Calu3 (cell line): ENCODE results near the gene EIF2B5. TPM values are rescaled to one million over a fixed set of nuclear protein-coding genes. Genes with fewer than 3 reads are reported as not detected.
A peak's percentile ranks its signal among the peaks of the same experiment; 100 is the strongest.
"Not testable (repeated sequence)": the region's sequence is repeated elsewhere in the genome, so short reads cannot be mapped to it uniquely, and the experiment has no call there.

Source experiments
- BruUV-seq: library from RNA; stranded (reverse); fragments of 400-500 nt; replicated peaks from 2 replicates; lab custom pipeline; 2021; lab: Mats Ljungman, UMichigan
- CTCF ChIA-PET: fragments of 300-600 bp; sonication (Branson Sonifier 250); formaldehyde crosslinking; loops from one replicate; lab custom pipeline; 2022; ENCODE audit warnings: antibody characterized with exemption; lab: Charles Lee
- DNase-seq: peaks from one replicate; pipeline ENCODE4 v3.0.0; 2022
- H3K27ac Mint-ChIP-seq: one replicate; pipeline ENCODE4 v1.8.0; 2022; ENCODE audit warnings: mixed read lengths; ENCODE audit not compliant: unreplicated experiment
- H3K27me3 Mint-ChIP-seq: one replicate; pipeline ENCODE4 v1.8.0; 2022; ENCODE audit warnings: mixed read lengths; ENCODE audit not compliant: unreplicated experiment
- H3K36me3 Mint-ChIP-seq: one replicate; pipeline ENCODE4 v1.8.0; 2022; ENCODE audit warnings: mild to moderate bottlenecking, moderate library complexity, mixed read lengths; ENCODE audit not compliant: insufficient read depth, unreplicated experiment
- H3K4me1 Mint-ChIP-seq: one replicate; pipeline ENCODE4 v1.8.0; 2022; ENCODE audit warnings: mild to moderate bottlenecking, low read depth, mixed read lengths; ENCODE audit not compliant: unreplicated experiment
- H3K4me3 Mint-ChIP-seq: one replicate; pipeline ENCODE4 v1.8.0; 2022; ENCODE audit warnings: mild to moderate bottlenecking, low read depth, moderate library complexity, mixed read lengths; ENCODE audit not compliant: unreplicated experiment
- H3K9me3 Mint-ChIP-seq: one replicate; pipeline ENCODE4 v1.8.0; 2022; ENCODE audit warnings: low read depth, mixed read lengths; ENCODE audit not compliant: unreplicated experiment
- intact Hi-C: fragments of 100-400 bp; cut with micrococcal nuclease; formaldehyde crosslinking; loops from one replicate; pipeline ENCODE4 v1.10.0; 2022; ENCODE audit not compliant: unreplicated experiment
- total RNA-seq: library from RNA; stranded (reverse); gene quantifications from 2 replicates; pipeline ENCODE4 v1.2.3, GENCODE V29; 2022
- TF ChIP-seq, protein P1 (sequence below): fragments of 200-600 bp; IDR thresholded peaks from one replicate; pipeline ENCODE4 v1.8.0; 2022; ENCODE audit warnings: antibody characterized with exemption; ENCODE audit not compliant: unreplicated experiment

Gene EIF2B5
- total RNA-seq, 1 experiment from 2014 or later = 79.6 TPM

- DNase-seq = peak; percentile 84
- H3K4me3 Mint-ChIP-seq = no peak overlapping the region
- TF ChIP-seq, protein P1, sequence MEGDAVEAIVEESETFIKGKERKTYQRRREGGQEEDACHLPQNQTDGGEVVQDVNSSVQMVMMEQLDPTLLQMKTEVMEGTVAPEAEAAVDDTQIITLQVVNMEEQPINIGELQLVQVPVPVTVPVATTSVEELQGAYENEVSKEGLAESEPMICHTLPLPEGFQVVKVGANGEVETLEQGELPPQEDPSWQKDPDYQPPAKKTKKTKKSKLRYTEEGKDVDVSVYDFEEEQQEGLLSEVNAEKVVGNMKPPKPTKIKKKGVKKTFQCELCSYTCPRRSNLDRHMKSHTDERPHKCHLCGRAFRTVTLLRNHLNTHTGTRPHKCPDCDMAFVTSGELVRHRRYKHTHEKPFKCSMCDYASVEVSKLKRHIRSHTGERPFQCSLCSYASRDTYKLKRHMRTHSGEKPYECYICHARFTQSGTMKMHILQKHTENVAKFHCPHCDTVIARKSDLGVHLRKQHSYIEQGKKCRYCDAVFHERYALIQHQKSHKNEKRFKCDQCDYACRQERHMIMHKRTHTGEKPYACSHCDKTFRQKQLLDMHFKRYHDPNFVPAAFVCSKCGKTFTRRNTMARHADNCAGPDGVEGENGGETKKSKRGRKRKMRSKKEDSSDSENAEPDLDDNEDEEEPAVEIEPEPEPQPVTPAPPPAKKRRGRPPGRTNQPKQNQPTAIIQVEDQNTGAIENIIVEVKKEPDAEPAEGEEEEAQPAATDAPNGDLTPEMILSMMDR = peak; percentile 92
- H3K9me3 Mint-ChIP-seq = no peaks in the 10 kb centered on the region
- BruUV-seq = no TSS peak
- CTCF ChIA-PET = interaction anchor here (0.6 to 2.8 kb wide), 10 partner anchors 8 to 97 kb away, joined by 3 to 14 read pairs (median 3); partner anchors contain the start of genes ABCF3, AP2M1 and EIF2B5
- peaks cover 14% of the 10 kb centered on the region for H3K4me1 Mint-ChIP-seq
- no peaks in the 10 kb centered on the region for H3K27me3 Mint-ChIP-seq
- peaks cover 54% of the 10 kb centered on the region for H3K36me3 Mint-ChIP-seq
- intact Hi-C loops = loop anchor here (1.0 to 2.0 kb wide), 2 partner anchors 97 to 144 kb away; no protein-coding TSS in a partner anchor
- peak overlapping the region; percentile 43 for H3K27ac Mint-ChIP-seq
These were observed 10.0 kb downstream of the EIF2B5 start for GRCh38 chr3:184145111-184145524.

- Mint-ChIP-seq H3K27me3 (no peaks in the 10 kb centered on the region), H3K4me1 (peaks cover 9% of the 10 kb centered on the region), H3K9me3 (no peaks in the 10 kb centered on the region), H3K4me3 (no peak overlapping the region), H3K36me3 (peaks cover 49% of the 10 kb centered on the region), H3K27ac (peak overlapping the region; percentile 43)
- intact Hi-C loops = loop anchor here (1.0 to 2.0 kb wide), 2 partner anchors 96 to 143 kb away; no protein-coding TSS in a partner anchor
- BruUV-seq = no TSS peak
- CTCF ChIA-PET = interaction anchor here (0.8 to 2.8 kb wide), 5 partner anchors 10 to 96 kb away, joined by 3 to 14 read pairs (median 8); partner anchors contain the start of genes ABCF3 and EIF2B5
- no peak for DNase-seq
- TF ChIP-seq, protein P1 = no peak
These were observed 10.7 kb downstream of the EIF2B5 start for GRCh38 chr3:184145751-184146270.

- H3K4me3 Mint-ChIP-seq = no peak overlapping the region
- no TSS peak for BruUV-seq
- no peaks in the 10 kb centered on the region for H3K9me3 Mint-ChIP-seq
- peaks cover 9% of the 10 kb centered on the region for H3K4me1 Mint-ChIP-seq
- TF ChIP-seq, protein P1 = no peak
- no peak overlapping the region for H3K27ac Mint-ChIP-seq
- H3K27me3 Mint-ChIP-seq = no peaks in the 10 kb centered on the region
- H3K36me3 Mint-ChIP-seq = peaks cover 29% of the 10 kb centered on the region
- CTCF ChIA-PET = no interaction called here
- no peak for DNase-seq
- intact Hi-C loops = no loop called here
These were observed 12.9 kb downstream of the EIF2B5 start for GRCh38 chr3:184148076-184148475.

GRCh38 chr3:184149123-184149522, 14.0 kb downstream of the EIF2B5 start:
- Mint-ChIP-seq H3K27me3 (no peaks in the 10 kb centered on the region), H3K4me1 (peaks cover 10% of the 10 kb centered on the region), H3K4me3 (no peak overlapping the region), H3K36me3 (peaks cover 25% of the 10 kb centered on the region), H3K9me3 (no peaks in the 10 kb centered on the region), H3K27ac (no peak overlapping the region)
- CTCF ChIA-PET = interaction anchor here (0.7 kb wide), 1 partner anchor 22 kb away, joined by 4 read pairs; no protein-coding TSS in a partner anchor
- no peak for DNase-seq
- intact Hi-C loops = no loop called here
- TF ChIP-seq, protein P1 = no peak
- no TSS peak for BruUV-seq

DNA sequence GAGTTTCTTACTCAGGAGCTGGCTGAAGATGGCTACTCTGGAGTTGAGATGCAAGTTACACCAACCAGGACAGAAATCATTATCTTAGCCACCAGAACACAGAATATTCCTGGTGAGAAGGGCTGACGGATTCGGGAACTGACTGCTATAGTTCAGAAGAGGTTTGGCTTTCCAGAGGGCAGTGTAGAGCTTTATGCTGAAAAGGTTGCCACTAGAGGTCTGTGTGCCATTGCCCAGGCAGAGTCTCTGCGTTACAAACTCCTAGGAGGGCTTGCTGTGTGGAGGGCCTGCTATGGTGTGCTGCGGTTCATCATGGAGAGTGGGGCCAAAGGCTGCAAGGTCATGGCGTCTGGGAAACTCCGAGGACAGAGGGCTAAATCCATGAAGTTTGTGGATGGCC, 14.6 kb downstream of the EIF2B5 start:
- H3K27ac Mint-ChIP-seq, BruUV-seq, DNase-seq, H3K9me3 Mint-ChIP-seq, intact Hi-C loops, H3K27me3 Mint-ChIP-seq, H3K4me3 Mint-ChIP-seq: not testable (repeated sequence)
- Mint-ChIP-seq H3K36me3 (peaks cover 23% of the 10 kb centered on the region), H3K4me1 (peaks cover 15% of the 10 kb centered on the region)
- CTCF ChIA-PET = interaction anchor here (0.9 kb wide), 1 partner anchor 36 kb away, joined by 3 read pairs; the partner anchor contains the start of gene ABCF3
